ENCODE data around the gene DPF3. TPM values are rescaled to one million over a fixed set of nuclear protein-coding genes. Genes with fewer than 3 reads are reported as not detected.

DPF3 gene
- total and polyA plus RNA-seq, 7 donors = 2.3 to 25.3 (median 19.4) TPM

- H3K9me3 ChIP-seq = no peaks in the 10 kb centered on the region
- WGBS, 3 donors = 92 to 95% (median 94%) methylated on average over 1 of the region's 1 CpG
- no peak for DNase-seq
- H3K36me3 ChIP-seq (ENCODE audit: insufficient read depth in 1 of 2, low read depth in 1 of 2) = no peaks in the 10 kb centered on the region
- TF ChIP-seq, protein P1, sequence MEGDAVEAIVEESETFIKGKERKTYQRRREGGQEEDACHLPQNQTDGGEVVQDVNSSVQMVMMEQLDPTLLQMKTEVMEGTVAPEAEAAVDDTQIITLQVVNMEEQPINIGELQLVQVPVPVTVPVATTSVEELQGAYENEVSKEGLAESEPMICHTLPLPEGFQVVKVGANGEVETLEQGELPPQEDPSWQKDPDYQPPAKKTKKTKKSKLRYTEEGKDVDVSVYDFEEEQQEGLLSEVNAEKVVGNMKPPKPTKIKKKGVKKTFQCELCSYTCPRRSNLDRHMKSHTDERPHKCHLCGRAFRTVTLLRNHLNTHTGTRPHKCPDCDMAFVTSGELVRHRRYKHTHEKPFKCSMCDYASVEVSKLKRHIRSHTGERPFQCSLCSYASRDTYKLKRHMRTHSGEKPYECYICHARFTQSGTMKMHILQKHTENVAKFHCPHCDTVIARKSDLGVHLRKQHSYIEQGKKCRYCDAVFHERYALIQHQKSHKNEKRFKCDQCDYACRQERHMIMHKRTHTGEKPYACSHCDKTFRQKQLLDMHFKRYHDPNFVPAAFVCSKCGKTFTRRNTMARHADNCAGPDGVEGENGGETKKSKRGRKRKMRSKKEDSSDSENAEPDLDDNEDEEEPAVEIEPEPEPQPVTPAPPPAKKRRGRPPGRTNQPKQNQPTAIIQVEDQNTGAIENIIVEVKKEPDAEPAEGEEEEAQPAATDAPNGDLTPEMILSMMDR (IDR thresholded peaks at IDR 0.05) = no peak
- intact Hi-C loops (cut with DNase I) = no loop called here
- no peak for ATAC-seq
- H3K27me3 ChIP-seq (ENCODE audit: insufficient read depth in 3 of 3, low read length in 2 of 3) = no peaks in the 10 kb centered on the region
- H3K27ac ChIP-seq = no peak overlapping the region
- peaks cover 14% of the 10 kb centered on the region for H3K4me1 ChIP-seq
- H3K4me3 ChIP-seq = no peak overlapping the region
Measured at GRCh38 chr14:72606879-72607278, 287.0 kb downstream of the DPF3 start.

DNA sequence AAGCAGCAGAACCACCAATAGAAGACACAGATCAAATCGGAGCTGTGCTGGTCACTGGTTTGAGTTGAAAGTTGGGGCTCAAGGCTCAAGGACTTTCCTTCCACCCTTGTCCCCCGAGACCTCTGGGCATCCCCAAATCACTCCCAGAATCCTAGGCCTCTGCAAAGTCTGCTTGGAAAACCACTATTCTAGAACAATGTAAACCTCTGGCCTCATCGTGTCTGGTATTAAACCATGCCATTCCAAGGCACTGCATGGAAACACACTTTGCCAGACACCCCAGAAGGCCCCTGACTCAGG, 288.0 kb downstream of the DPF3 start:
- TF ChIP-seq, protein P1 (IDR thresholded peaks at IDR 0.05) = no peak
- Histone ChIP-seq H3K9me3 (no peaks in the 10 kb centered on the region), H3K27ac (no peak overlapping the region), H3K36me3 (ENCODE audit: insufficient read depth in 1 of 2, low read depth in 1 of 2) (no peaks in the 10 kb centered on the region), H3K27me3 (ENCODE audit: insufficient read depth in 3 of 3, low read length in 2 of 3) (no peaks in the 10 kb centered on the region), H3K4me1 (peaks cover 11% of the 10 kb centered on the region), H3K4me3 (no peak overlapping the region)
- ATAC-seq = no peak
- 94 to 100% (median 100%) methylated on average over 3 of the region's 3 CpGs for whole genome bisulfite sequencing, 3 donors
- intact Hi-C loops (cut with DNase I) = no loop called here
- DNase-seq = no peak

DNA sequence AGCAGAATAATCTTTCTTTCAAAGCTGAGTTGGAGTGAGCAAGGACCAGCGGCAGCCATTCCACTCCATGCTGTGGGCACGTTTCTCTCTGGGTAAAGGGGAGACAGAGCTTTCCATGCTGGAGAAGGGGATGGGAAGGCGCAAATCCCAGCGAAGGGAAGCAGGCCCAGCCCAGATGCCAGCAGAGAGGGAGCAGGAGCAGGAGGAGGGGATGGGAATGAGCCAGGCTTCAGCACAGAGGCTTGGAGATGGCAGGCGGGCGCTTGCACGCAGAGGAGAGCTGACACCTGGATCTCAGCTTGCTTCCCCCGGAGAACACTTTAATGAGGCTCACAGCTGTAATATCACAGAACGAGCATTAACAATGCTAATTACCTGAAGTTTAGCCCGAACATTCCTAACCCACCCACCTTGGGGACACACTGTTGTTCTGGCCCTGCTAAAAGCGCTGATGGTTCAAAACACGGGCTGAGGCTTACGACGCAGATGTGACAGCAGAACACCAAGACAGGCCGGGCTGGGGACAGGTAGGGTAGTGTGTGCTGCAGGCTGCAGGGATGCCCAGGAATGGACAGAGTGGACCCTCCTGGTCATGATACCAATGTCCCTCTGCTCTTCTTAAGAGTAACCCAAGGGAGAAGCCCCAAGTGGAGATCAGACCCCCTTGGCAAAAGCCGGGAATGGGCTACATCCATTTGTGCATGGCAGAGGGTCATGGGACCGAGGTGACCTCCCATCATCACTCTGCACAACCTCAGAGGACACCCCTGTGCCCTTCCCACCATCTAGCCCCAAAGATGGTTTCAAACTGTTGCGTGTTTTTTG, 288.6 kb downstream of the DPF3 start:
- intact Hi-C loops (cut with DNase I) = no loop called here
- ATAC-seq (no peak), DNase-seq (no peak)
- Histone ChIP-seq H3K27me3 (ENCODE audit: insufficient read depth in 3 of 3, low read length in 2 of 3) (no peaks in the 10 kb centered on the region), H3K9me3 (no peaks in the 10 kb centered on the region), H3K4me3 (no peak overlapping the region), H3K36me3 (ENCODE audit: insufficient read depth in 1 of 2, low read depth in 1 of 2) (no peaks in the 10 kb centered on the region), H3K4me1 (peaks cover 11% of the 10 kb centered on the region), H3K27ac (no peak overlapping the region)
- TF ChIP-seq, protein P1 (IDR thresholded peaks at IDR 0.05) = no peak
- 81 to 88% (median 85%) methylated on average over 18 of the region's 18 CpGs for WGBS, 3 donors

- no peak overlapping the region for H3K4me3 ChIP-seq
- WGBS, 3 donors = 83 to 92% (median 89%) methylated on average over 3 of the region's 3 CpGs
- H3K9me3 ChIP-seq = no peaks in the 10 kb centered on the region
- H3K36me3 ChIP-seq (ENCODE audit: insufficient read depth in 1 of 2, low read depth in 1 of 2) = no peaks in the 10 kb centered on the region
- ATAC-seq (no peak), DNase-seq (no peak)
- intact Hi-C loops (cut with DNase I) = no loop called here
- no peaks in the 10 kb centered on the region for H3K27me3 ChIP-seq (ENCODE audit: insufficient read depth in 3 of 3, low read length in 2 of 3)
- TF ChIP-seq, protein P1 (IDR thresholded peaks at IDR 0.05) = no peak
- H3K4me1 ChIP-seq = peaks cover 11% of the 10 kb centered on the region
- no peak overlapping the region for H3K27ac ChIP-seq
Measured at GRCh38 chr14:72604133-72604532, 289.8 kb downstream of the DPF3 start.

DNA sequence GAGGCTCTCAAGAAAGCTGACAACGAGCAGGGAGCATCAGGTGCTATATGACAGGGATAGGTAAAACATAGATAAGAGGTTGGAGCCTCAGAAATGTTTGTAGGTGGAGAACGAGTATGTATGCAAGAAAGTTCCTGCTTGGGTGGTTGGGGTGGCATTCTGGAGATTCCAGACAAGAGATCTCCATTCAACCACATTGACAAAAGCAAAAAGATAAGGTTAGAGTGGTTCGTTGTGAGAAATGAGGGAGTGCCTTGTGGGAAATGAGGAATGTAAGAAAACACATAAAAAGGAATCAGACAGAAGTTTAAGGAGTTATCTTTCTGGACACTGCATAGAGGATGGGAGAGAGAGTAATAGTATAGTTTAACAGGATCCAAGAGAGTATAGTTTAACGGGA, 290.3 kb downstream of the DPF3 start:
- no peaks in the 10 kb centered on the region for H3K36me3 ChIP-seq (ENCODE audit: insufficient read depth in 1 of 2, low read depth in 1 of 2)
- H3K9me3 ChIP-seq = no peaks in the 10 kb centered on the region
- TF ChIP-seq, protein P1 (IDR thresholded peaks at IDR 0.05) = no peak
- DNase-seq (no peak), ATAC-seq (no peak)
- intact Hi-C loops (cut with DNase I) = no loop called here
- 85 to 89% (median 88%) methylated on average over 4 of the region's 4 CpGs for WGBS, 3 donors
- peaks cover 11% of the 10 kb centered on the region for H3K4me1 ChIP-seq
- H3K4me3 ChIP-seq = no peak overlapping the region
- H3K27ac ChIP-seq = no peak overlapping the region
- no peaks in the 10 kb centered on the region for H3K27me3 ChIP-seq (ENCODE audit: insufficient read depth in 3 of 3, low read length in 2 of 3)
